Measurements from ENCODE around the gene BRD7.

GRCh38 chr16:50401355-50401754, 32.6 kb upstream of the BRD7 start:
- TF ChIP-seq, protein P1, sequence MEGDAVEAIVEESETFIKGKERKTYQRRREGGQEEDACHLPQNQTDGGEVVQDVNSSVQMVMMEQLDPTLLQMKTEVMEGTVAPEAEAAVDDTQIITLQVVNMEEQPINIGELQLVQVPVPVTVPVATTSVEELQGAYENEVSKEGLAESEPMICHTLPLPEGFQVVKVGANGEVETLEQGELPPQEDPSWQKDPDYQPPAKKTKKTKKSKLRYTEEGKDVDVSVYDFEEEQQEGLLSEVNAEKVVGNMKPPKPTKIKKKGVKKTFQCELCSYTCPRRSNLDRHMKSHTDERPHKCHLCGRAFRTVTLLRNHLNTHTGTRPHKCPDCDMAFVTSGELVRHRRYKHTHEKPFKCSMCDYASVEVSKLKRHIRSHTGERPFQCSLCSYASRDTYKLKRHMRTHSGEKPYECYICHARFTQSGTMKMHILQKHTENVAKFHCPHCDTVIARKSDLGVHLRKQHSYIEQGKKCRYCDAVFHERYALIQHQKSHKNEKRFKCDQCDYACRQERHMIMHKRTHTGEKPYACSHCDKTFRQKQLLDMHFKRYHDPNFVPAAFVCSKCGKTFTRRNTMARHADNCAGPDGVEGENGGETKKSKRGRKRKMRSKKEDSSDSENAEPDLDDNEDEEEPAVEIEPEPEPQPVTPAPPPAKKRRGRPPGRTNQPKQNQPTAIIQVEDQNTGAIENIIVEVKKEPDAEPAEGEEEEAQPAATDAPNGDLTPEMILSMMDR (conservative IDR thresholded peaks at IDR 0.05; ENCODE audit: low read depth, low read length): no peak
- no peak for TF ChIP-seq EZH2 (IDR thresholded peaks at IDR 0.05; ENCODE audit: low read length, unreplicated experiment)

Data from PC-3 (cell line).